Neural cell (in vitro differentiated cells): ENCODE measurements around the gene CSGALNACT2. TPM values are rescaled to one million over a fixed set of nuclear protein-coding genes. Genes with fewer than 3 reads are reported as not detected.

Experiments used
- H2AFZ ChIP-seq: fragments of 200-600, 300-800 bp; sonication (generic), shearing (Covaris generic); 2 replicates; pipeline ENCODE4 v1.6.0; 2014; ENCODE audit warnings: low read depth, mild to moderate bottlenecking, antibody characterized with exemption, low read length, moderate library complexity
- H3F3A ChIP-seq: fragments of 200-600 bp; shearing (Covaris generic); 2 replicates; pipeline ENCODE4 v1.6.1; 2016; ENCODE audit warnings: mild to moderate bottlenecking, moderate library complexity, mixed read lengths, antibody characterized with exemption, low read length; ENCODE audit not compliant: insufficient read depth, poor library complexity, severe bottlenecking
- H3K27ac ChIP-seq: fragments of 200-600, 300-800 bp; sonication (generic), shearing (Covaris generic); 2 replicates; pipeline ENCODE4 v1.5.1; 2014; ENCODE audit warnings: mild to moderate bottlenecking, low read length, moderate library complexity
- H3K27me3 ChIP-seq: fragments of 300-800, 200-600 bp; sonication (generic), shearing (Covaris generic); 2 replicates; pipeline ENCODE4 v1.6.0; 2014; ENCODE audit warnings: mild to moderate bottlenecking, low read depth, low read length, moderate library complexity; ENCODE audit not compliant: insufficient read depth
- H3K36me3 ChIP-seq: fragments of 300-800, 200-600 bp; sonication (generic), shearing (Covaris generic); 2 replicates; pipeline ENCODE4 v1.5.1; 2014; ENCODE audit warnings: mild to moderate bottlenecking, antibody characterized with exemption, low read length, moderate library complexity; ENCODE audit not compliant: insufficient read depth
- H3K4me2 ChIP-seq: fragments of 300-800, 200-600 bp; sonication (generic), shearing (Covaris generic); 2 replicates; pipeline ENCODE4 v1.6.0; 2014; ENCODE audit warnings: mild to moderate bottlenecking, low read length
- H3K4me3 ChIP-seq: fragments of 300-800, 200-600 bp; sonication (generic), shearing (Covaris generic); 2 replicates; pipeline ENCODE4 v1.5.1; 2014; ENCODE audit warnings: mild to moderate bottlenecking, low read length, moderate library complexity
- H3K79me2 ChIP-seq: fragments of 200-600 bp; shearing (Covaris generic); replicated peaks from 2 replicates; pipeline ENCODE4 v1.6.0; 2014; ENCODE audit warnings: mild to moderate bottlenecking, low read length, moderate library complexity; ENCODE audit not compliant: insufficient read depth
- H3K9ac ChIP-seq: fragments of 300-800, 200-600 bp; sonication (generic), shearing (Covaris generic); 2 replicates; pipeline ENCODE4 v1.6.1; 2016; ENCODE audit warnings: mild to moderate bottlenecking, low read length, mixed read lengths
- H3K9me2 ChIP-seq: fragments of 200-600 bp; shearing (Covaris generic); 2 replicates; pipeline ENCODE4 v1.6.1; 2016; ENCODE audit warnings: mild to moderate bottlenecking, low read length, mixed read lengths; ENCODE audit not compliant: insufficient read depth
- H3K9me3 ChIP-seq: fragments of 200-600, 300-800 bp; sonication (generic), shearing (Covaris generic); 2 replicates; pipeline ENCODE4 v1.6.1; 2016; ENCODE audit warnings: mild to moderate bottlenecking, mixed run types, low read length, moderate library complexity, mixed read lengths
- H4K20me1 ChIP-seq: fragments of 200-600 bp; shearing (Covaris generic); 2 replicates; pipeline ENCODE4 v1.6.1; 2016; ENCODE audit warnings: mild to moderate bottlenecking, mixed run types; ENCODE audit not compliant: insufficient read depth
- EP300 ChIP-seq: fragments of 450-650 bp; conservative IDR thresholded peaks from 2 replicates; pipeline ENCODE4 v1.6.1; 2014; ENCODE audit warnings: antibody characterized with exemption, mild to moderate bottlenecking, moderate library complexity; ENCODE audit not compliant: poor library complexity, severe bottlenecking
- EZH2 ChIP-seq: fragments of 200-600, 300-800 bp; shearing (Covaris generic), sonication (generic); IDR thresholded peaks from 2 replicates; pipeline ENCODE4 v1.6.1; 2014; ENCODE audit warnings: antibody characterized with exemption, low read length, borderline replicate concordance, mild to moderate bottlenecking; ENCODE audit not compliant: insufficient read depth, poor library complexity, severe bottlenecking
- MXI1 ChIP-seq: fragments of 450-650 bp; conservative IDR thresholded peaks from 2 replicates; pipeline ENCODE4 v1.6.1; 2014; ENCODE audit warnings: antibody characterized with exemption, mild to moderate bottlenecking; ENCODE audit not compliant: poor library complexity, severe bottlenecking
- POLR2AphosphoS5 ChIP-seq: IDR thresholded peaks from 2 replicates; pipeline ENCODE4 v1.6.1; 2012
- RAD21 ChIP-seq: fragments of 450-650 bp; conservative IDR thresholded peaks from 2 replicates; pipeline ENCODE4 v1.6.1; 2014; ENCODE audit warnings: antibody characterized with exemption, mild to moderate bottlenecking, moderate library complexity
- SMC3 ChIP-seq: fragments of 450-650 bp; conservative IDR thresholded peaks from 2 replicates; pipeline ENCODE4 v1.6.1; 2014; ENCODE audit warnings: antibody characterized with exemption, mild to moderate bottlenecking, moderate library complexity; ENCODE audit not compliant: poor library complexity
- TAF1 ChIP-seq: IDR thresholded peaks from 2 replicates; pipeline ENCODE4 v1.6.1; 2012; ENCODE audit warnings: low read depth
- polyA plus RNA-seq: library from polyadenylated mRNA; depleted of rRNA; stranded (reverse); fragments of >200 nt; gene quantifications from 2 replicates; pipeline ENCODE4 v1.2.3, GENCODE V29; 2014
- TF ChIP-seq, protein P1 (sequence below): IDR thresholded peaks from 2 replicates; pipeline ENCODE4 v1.6.1; 2012; ENCODE audit warnings: borderline replicate concordance
- TF ChIP-seq, protein P2 (sequence below): fragments of 450-650 bp; IDR thresholded peaks from 2 replicates; pipeline ENCODE4 v1.5.1; 2014; ENCODE audit warnings: antibody characterized with exemption, mild to moderate bottlenecking, moderate library complexity; ENCODE audit not compliant: poor library complexity, severe bottlenecking

The CSGALNACT2 gene
- polyA plus RNA-seq, 1 donor from 2014 or later = 20.7 TPM

DNA sequence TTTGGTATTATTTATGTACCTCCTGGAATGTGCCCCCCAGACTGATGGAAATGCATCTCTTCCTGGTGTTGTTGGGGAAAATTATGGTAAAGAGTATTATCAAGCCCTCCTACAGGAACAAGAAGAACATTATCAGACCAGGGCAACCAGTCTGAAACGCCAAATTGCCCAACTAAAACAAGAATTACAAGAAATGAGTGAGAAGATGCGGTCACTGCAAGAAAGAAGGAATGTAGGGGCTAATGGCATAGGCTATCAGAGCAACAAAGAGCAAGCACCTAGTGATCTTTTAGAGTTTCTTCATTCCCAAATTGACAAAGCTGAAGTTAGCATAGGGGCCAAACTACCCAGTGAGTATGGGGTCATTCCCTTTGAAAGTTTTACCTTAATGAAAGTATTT, 17.0 kb downstream of the CSGALNACT2 start:
- Histone ChIP-seq H3K4me2 (no peak overlapping the region), H3F3A (no peaks in the 10 kb centered on the region), H3K79me2 (peaks cover 43% of the 10 kb centered on the region), H3K9me3 (no peaks in the 10 kb centered on the region), H2AFZ (no peak overlapping the region), H3K4me3 (no peak overlapping the region), H3K36me3 (no peaks in the 10 kb centered on the region), H4K20me1 (no peaks in the 10 kb centered on the region), H3K27ac (no peak overlapping the region), H3K27me3 (no peaks in the 10 kb centered on the region), H3K9ac (no peak overlapping the region), H3K9me2 (no peaks in the 10 kb centered on the region)
- TF ChIP-seq EZH2 (no peak), TAF1 (no peak)

DNA sequence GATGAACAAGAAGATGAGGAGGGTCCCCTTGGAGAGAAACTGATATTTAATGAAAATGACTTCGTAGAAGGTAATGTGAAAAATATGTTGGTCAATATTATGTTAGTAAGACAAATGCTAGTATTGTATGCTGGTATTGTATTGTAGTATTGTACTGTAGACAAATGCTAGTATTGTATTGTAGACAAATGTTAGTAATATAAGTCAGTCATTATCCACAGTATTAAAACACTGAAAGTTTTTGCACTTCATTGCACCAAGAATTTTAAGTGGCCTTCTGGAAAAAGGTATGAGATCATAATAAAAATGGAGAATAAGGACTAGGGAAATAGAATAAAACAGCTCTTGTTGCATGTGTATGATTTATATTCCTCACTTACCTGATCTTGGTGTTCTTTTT, 17.5 kb downstream of the CSGALNACT2 start:
- H2AFZ ChIP-seq = no peak overlapping the region
- H3K9ac ChIP-seq = no peak overlapping the region
- H3K4me2 ChIP-seq = no peak overlapping the region
- no peak overlapping the region for H3K4me3 ChIP-seq
- no peak overlapping the region for H3K27ac ChIP-seq
- TF ChIP-seq, protein P1, sequence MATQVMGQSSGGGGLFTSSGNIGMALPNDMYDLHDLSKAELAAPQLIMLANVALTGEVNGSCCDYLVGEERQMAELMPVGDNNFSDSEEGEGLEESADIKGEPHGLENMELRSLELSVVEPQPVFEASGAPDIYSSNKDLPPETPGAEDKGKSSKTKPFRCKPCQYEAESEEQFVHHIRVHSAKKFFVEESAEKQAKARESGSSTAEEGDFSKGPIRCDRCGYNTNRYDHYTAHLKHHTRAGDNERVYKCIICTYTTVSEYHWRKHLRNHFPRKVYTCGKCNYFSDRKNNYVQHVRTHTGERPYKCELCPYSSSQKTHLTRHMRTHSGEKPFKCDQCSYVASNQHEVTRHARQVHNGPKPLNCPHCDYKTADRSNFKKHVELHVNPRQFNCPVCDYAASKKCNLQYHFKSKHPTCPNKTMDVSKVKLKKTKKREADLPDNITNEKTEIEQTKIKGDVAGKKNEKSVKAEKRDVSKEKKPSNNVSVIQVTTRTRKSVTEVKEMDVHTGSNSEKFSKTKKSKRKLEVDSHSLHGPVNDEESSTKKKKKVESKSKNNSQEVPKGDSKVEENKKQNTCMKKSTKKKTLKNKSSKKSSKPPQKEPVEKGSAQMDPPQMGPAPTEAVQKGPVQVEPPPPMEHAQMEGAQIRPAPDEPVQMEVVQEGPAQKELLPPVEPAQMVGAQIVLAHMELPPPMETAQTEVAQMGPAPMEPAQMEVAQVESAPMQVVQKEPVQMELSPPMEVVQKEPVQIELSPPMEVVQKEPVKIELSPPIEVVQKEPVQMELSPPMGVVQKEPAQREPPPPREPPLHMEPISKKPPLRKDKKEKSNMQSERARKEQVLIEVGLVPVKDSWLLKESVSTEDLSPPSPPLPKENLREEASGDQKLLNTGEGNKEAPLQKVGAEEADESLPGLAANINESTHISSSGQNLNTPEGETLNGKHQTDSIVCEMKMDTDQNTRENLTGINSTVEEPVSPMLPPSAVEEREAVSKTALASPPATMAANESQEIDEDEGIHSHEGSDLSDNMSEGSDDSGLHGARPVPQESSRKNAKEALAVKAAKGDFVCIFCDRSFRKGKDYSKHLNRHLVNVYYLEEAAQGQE = no peak
- TF ChIP-seq SMC3 (no peak), MXI1 (no peak), TAF1 (no peak), EP300 (no peak), POLR2AphosphoS5 (no peak), EZH2 (no peak), RAD21 (no peak)
- TF ChIP-seq, protein P2, sequence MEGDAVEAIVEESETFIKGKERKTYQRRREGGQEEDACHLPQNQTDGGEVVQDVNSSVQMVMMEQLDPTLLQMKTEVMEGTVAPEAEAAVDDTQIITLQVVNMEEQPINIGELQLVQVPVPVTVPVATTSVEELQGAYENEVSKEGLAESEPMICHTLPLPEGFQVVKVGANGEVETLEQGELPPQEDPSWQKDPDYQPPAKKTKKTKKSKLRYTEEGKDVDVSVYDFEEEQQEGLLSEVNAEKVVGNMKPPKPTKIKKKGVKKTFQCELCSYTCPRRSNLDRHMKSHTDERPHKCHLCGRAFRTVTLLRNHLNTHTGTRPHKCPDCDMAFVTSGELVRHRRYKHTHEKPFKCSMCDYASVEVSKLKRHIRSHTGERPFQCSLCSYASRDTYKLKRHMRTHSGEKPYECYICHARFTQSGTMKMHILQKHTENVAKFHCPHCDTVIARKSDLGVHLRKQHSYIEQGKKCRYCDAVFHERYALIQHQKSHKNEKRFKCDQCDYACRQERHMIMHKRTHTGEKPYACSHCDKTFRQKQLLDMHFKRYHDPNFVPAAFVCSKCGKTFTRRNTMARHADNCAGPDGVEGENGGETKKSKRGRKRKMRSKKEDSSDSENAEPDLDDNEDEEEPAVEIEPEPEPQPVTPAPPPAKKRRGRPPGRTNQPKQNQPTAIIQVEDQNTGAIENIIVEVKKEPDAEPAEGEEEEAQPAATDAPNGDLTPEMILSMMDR = no peak
- H4K20me1 ChIP-seq = no peaks in the 10 kb centered on the region
- peaks cover 37% of the 10 kb centered on the region for H3K79me2 ChIP-seq
- no peaks in the 10 kb centered on the region for H3K9me2 ChIP-seq
- no peaks in the 10 kb centered on the region for H3K9me3 ChIP-seq
- H3F3A ChIP-seq = no peaks in the 10 kb centered on the region
- no peaks in the 10 kb centered on the region for H3K27me3 ChIP-seq
- H3K36me3 ChIP-seq = no peaks in the 10 kb centered on the region
